CD4-positive, alpha-beta T cell treated with Interleukin-6 at 100 ng/mL for 8 hours (primary cell): Measurements from ENCODE around the gene DLGAP5.

Experiments
- DNase-seq: peaks from one replicate; pipeline ENCODE4 v3.0.0-alpha.2; 2020; ENCODE audit warnings: mixed read lengths, low spot score

The DLGAP5 gene, protein sequence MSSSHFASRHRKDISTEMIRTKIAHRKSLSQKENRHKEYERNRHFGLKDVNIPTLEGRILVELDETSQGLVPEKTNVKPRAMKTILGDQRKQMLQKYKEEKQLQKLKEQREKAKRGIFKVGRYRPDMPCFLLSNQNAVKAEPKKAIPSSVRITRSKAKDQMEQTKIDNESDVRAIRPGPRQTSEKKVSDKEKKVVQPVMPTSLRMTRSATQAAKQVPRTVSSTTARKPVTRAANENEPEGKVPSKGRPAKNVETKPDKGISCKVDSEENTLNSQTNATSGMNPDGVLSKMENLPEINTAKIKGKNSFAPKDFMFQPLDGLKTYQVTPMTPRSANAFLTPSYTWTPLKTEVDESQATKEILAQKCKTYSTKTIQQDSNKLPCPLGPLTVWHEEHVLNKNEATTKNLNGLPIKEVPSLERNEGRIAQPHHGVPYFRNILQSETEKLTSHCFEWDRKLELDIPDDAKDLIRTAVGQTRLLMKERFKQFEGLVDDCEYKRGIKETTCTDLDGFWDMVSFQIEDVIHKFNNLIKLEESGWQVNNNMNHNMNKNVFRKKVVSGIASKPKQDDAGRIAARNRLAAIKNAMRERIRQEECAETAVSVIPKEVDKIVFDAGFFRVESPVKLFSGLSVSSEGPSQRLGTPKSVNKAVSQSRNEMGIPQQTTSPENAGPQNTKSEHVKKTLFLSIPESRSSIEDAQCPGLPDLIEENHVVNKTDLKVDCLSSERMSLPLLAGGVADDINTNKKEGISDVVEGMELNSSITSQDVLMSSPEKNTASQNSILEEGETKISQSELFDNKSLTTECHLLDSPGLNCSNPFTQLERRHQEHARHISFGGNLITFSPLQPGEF

DNA sequence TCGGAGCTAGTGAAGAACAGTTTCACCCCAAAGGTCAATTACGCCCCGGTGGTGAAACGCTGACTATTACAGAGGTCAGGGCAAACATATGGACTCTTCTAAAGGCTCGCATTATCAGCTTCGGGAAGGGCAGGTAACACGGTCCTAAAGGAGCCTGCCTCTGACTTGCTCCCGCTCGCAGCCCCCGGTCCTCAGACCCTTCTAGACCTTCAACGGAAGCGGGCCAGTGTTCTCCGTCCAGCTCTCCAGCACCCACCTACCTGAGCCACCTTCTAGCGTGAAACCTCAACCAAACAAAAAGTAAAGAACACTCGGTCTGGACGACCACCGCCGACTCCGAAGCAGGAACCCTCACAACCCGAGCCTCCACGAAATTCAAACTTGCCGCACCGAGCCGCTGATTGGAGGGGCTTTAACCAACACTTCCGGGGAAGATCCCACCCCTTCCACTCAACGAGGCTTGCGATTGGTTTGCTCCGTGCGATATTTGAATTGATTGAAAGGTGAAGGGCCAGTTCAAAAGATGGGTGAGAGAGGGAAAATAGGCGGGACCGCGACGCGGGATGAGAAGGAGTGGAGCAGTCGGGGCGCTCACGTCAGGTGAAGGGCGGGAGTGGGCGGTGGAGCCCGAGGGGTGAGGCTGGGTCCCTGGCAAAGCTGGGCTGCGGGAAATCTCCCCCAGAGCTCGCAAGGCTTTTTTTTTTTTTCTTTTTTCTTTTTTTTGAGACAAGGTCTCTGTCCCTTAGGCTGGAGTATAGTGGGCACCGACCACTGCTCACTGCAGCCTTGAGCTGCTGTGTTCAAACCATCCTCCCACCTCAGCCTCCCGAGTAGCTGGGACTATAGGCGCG lies at the start of gene DLGAP5:
TSS of gene DLGAP5 (minus strand) at position 383 of the 851 bp plus-strand sequence. CDS start 2,406 bp downstream, outside the sequence.
- DNase-seq, result peak; percentile 91

DNA sequence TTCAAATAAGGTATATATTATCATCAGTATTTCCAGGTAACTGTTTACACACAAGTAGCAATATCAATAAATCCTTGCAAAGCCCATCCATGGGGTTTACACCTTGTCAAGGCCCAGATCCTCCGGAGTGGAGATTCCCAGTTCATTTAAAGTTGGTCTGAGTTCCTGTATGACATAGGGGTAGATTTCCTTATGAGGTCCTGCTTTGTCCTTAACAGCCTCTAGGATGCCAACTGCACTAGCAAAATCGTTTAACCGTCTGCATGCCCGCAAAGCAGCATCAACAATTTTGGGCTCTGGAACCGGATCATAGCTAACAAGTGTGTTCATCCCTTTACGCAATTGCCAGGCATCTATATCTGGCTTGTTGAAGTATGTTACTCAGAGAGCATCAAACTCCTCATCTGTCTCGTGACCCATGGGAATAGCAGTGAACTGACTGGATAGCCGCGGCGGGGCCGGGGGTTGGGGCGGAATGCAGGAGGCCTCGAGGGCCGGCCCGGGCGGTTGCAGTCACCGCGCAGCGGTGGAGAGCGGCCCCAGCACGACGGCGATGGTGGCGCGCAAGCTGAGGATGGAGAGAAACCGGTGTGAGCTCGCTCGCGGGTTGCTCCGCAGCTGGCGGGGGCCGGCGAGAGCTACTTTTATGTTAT lies 49.3 kb upstream of the DLGAP5 start:
- DNase-seq, result no peak

DNA sequence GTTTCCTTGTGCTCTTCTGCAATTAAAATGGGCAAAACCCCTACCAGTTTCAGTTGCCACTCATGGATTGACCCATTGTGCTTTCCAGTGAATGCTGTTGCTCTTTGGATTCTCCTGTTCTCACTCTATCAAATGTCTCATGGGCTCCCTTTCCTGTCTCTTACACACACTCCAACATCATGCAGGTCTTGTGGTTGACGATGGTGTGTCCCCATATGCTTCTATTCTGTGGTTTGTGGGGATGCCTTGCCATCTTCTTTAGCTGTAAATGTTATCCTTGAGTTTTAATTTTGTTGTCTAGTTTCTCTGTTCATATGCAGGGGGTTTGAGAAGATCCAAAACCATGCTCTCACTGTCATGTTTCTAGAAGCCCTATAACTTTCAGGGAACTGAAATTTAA lies 47.9 kb upstream of the DLGAP5 start:
- no peak for DNase-seq

DNA sequence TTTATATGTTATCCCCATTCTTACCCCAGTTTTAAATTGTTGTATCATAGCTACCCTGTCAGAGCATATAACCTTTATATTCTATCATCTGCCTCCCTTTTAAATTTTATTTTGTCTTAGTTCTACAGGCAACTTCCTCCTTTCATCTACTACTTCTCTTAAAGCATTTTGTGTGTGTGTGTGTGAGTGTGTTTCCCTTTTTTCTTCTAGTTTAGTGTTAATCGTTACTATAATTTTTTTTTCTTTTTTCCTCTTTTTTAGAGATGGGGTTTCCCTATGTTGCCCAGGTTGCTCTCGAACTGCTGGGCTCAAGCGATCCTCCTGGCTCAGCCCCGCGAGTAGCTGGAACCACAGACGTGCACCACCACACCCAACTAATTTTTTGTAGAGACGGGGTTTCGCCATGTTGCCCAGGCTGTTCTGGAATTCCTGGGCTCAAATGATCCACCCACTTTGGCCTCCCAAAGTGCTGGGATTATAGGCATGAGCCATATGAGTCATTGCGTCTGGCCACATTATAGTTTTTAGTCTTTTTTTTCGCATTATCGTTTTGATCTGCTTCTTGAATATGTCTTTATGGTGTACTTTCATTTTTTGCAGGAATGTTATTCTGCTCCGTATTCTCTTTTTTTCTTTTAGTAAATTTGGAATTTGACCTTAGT lies 46.8 kb upstream of the DLGAP5 start:
- DNase-seq, result no peak

DNA sequence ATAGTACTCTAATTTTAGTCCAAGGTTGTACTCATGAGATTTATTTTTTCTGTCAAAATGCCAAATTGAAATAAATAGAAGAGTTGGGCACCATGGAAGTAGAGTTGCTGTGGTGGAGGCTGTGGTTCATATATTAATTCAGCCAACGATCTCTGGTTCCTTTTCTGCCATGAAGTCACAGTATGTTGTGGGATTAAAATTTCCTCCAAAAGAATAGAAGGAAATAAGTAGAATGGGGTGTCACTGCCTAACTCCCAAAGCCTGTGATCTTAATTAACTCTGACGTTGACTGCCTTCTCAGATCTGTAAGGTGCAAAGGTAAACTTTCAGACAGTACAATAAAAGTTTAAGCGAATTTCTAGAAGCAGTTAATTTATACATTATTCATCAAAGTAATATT lies 42.2 kb upstream of the DLGAP5 start:
- no peak for DNase-seq

DNA sequence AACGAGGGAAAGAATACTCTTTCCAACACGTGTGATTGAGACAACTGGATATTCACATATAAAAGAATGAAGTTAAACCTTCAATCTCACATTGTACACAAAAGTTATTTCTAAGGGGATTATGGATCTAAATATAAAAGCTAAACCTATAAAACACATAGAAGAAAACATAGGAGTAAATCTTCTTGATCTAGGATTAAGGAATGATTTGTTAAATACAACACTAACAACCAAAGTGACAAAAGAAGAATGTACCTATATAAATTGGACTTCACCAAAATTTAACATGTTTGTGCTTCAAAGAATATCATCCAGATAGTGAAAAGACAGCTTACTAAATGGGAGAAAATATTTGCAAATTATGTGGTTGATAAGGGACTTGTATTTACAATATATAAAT lies 36.9 kb upstream of the DLGAP5 start:
- DNase-seq, result no peak

DNA sequence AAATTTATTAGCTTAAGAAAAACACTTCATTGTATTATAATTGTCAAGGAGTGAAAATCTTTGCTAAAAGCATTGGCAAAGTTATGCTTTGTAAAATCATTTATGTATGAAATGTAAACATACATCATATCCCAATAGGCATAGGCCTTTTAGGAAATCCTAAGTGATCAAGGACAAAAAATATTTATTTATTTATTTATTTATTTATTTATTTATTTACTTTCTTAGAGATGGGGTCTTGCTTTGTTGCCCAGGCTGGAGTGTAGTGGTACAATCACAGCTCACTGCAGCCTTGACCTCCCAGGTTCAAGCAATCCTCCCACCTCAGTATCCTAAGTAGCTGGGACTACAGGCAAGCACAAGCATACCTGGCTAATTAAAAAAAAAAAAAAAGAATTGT lies 32.0 kb upstream of the DLGAP5 start:
- no peak for DNase-seq

DNA sequence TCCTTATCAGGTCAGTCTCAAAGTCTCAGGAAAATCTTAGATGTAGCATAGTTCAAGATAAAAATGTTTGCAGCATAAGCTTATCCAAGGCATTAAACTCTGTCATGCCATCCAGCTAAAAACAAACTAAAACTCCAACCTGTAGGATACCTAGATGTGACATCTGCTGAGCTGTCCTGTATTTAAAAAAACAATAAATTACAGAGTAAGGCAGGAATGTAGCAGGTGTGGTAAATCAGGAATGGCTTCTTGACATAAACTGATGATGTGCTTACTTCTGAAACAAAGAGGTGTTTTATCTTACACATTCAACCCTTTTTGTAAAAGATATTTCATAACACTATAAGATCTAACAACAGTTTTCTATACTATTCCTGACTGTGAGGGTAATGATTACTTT lies 30.6 kb upstream of the DLGAP5 start:
- DNase-seq, result no peak

DNA sequence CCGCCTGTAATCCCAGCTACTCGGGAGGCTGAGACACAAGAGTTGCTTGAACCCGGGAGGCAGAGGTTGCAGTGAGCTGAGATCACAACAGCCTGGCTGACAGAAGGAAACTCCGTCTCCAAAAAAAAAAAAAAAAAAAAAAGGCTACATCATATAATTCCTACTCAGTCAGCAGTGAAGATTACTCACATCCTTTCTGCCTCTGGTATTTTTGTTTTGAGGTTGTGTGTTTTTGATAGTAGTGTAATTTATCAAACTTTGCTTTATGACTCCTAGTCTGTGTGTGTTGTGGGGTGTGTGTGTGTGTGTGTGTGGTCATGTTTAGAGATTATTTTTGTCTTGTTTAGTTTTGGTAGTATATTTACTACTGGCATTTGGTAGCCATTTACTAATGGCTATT lies 29.8 kb upstream of the DLGAP5 start:
- DNase-seq, result no peak

DNA sequence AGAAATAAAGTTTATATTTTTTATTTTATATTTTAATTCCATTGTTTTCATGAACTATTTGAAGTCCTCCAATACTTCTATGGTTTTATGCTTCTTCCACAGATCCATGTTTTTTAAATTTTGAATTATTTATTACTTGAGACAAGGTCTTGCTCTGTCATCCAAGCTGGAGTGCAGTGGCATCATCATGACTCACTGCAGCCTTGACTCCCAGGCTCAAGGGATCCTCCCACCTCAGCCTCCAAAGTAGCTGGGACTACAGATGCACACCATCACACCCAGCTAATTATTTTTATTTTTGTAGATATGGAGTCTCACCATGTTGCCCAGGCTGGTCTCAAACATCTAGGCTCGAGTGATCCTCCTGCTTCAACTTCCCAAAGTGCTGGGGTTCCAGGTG lies 28.8 kb upstream of the DLGAP5 start:
- DNase-seq, result no peak

DNA sequence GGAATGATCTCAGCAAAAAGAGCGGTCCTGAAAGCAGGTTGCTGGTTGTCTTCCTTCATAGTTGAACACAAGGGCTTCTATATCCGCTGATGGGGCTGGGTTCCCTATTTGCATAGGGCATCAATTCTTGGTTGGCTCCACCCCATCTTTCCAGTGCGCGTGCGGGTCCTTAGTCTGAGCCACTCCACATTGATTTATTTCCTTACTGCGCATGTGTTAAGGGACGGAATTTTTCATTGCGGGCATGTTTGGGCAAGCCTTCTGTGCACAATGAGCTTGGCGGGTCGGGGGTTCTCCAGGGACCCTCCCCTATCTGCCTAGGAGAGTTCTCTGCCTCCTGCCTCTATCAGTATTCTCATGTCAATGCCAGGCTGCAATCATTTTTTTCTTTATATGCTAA lies 21.2 kb upstream of the DLGAP5 start:
- no peak for DNase-seq

DNA sequence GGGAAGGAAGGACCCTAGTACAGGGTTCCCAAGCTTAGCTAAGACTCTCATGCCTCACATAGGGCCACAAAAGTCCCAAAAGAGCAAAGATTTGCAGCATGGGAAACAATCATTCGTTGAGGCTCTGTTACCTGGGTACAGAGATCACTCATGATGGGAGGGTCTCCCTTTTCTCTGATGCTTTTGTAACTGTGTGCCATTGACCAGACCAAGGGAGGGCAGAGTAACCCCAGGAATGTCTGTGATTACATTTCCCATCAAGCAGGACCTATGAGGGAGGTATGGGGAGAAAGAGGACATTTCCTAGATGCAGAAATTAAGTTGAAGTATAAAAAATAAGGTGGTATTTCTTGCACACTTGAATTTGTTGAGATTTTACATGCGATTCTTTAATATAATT lies 16.4 kb upstream of the DLGAP5 start:
- DNase-seq, result no peak

DNA sequence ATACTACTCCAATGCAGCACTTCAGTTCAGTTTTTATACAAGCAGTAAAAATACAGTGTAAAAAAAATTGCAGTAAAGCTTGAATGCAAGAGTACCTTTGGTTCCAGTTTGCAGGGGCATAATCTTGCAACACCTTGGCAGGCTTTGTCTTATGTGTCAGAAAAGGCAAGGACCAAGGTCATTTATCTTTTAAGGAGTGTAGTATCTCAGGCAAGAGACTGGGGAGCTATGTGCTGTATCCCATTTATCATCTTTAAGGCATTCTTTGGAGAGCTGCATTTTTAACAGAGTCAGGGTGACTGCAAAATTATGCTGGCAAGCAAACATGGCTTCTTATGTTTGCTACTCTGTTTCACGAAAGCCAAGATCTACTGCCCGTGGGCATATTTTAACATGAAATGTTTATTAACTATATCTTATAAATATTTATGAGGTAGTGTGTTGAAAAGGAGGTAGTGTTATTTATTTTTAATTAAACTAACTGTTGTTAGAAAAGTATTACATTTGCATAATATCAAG lies 14.8 kb upstream of the DLGAP5 start:
- no peak for DNase-seq

DNA sequence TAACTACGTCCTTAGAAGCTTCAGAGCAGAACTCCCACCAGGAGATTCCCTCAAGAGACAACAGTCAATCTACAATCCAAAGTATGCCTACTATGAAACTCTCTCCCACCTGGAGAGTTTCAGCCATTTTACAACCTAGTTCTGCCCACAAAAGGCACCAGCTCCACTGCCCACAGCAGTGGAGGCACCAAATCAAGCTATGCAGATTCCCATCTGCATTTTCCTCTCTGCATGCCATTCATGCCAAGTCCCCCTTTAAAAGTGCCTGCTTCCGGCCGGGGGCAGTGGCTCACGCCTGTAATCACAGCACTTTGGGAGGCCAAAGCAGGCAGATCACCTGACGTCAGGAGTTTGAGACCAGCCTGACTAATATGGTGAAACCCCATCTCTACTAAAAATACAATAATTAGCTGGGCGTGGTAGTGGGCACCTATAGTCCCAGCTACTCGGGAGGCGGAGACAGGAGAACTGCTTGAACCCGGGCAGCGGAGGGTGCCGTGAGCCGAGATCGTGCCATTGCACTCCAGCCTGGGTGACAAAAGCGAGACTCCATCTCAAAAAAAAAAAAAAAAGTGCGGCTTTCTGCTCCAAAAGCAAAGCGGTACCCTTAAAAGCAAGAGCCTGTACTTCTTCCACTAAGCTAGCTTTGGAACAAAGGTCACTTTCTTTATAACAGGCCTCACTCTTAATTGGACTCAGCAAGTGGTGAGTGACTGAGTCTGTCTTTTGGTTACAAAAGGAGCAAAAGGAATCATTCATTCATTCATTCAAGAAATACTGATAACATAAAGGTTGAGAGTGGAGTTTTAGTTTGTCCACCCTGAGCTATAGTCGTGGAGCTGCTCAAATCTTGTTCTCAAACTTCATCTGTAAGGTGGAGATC lies 10.1 kb upstream of the DLGAP5 start:
- DNase-seq, result no peak

DNA sequence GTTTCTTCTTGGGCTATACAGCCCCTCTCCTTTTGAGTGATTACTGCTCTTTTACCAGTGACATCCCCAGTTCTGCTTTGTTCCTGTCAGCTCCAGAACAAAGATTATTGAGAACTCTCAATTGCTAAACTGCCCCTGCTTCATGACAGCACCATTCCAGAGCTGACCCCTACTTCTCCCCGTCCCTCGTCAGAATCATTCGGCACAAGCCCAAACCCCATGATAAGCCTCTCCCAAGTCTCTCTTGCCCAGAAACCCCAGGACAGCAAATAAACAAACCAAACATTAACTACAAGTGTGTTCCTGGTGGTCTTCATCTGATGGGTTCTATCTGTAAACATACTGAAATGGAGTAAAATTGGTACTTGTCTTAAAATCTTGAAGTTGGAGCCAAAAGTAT lies 9.3 kb upstream of the DLGAP5 start:
- no peak for DNase-seq

DNA sequence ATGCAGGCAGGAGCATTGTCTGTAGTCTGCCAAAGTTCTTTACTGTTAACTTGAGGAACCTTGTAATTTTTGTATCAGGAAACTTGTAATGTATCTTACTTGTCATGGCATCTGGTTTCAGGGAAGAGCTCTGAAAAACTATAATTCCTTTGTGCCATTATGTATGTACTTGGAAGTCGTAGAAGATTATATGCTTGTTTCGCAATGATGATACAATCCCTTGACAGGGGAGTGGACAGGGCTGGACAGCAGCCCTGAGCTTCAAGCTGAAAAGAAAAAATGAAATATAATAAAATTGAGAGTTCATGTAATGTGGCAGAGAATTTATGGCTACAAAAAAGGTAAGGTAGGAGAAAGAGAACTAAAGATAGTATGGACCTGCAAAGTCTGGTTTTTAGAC lies 7.4 kb upstream of the DLGAP5 start:
- DNase-seq, result no peak

DNA sequence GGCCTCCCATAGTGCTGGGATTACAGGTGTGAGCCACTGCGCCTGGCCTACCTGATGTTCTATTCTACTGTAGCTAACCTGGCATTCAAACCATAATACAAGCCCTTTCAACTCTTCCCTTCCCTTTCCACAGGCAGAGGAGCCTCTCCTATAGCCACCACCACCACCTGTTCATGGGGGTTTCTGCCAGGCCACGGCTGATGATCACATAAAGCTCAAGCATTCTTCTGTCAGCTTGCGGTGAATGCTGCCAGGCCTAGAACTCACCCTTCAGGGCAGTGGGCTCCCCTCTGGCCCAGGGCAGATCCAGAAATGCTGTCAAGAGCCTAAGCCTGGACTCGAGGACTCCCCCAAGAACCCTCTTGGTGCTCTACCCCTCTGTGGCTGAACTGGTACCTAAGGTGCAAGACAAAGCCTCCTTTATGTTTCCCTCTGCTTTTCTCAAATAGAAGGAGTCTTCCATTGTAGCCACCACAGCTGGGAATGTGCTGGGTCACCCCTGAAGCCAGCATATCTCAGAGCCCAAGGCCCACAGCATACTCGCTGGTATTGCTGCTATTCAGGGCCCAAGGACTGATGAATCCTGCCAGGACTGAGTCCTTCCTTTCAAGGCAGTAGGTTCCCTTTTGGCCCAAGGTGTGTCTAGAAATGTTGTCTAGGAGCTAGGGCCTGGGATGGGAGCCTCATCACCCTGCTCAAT lies 3.4 kb upstream of the DLGAP5 start:
- no peak for DNase-seq

DNA sequence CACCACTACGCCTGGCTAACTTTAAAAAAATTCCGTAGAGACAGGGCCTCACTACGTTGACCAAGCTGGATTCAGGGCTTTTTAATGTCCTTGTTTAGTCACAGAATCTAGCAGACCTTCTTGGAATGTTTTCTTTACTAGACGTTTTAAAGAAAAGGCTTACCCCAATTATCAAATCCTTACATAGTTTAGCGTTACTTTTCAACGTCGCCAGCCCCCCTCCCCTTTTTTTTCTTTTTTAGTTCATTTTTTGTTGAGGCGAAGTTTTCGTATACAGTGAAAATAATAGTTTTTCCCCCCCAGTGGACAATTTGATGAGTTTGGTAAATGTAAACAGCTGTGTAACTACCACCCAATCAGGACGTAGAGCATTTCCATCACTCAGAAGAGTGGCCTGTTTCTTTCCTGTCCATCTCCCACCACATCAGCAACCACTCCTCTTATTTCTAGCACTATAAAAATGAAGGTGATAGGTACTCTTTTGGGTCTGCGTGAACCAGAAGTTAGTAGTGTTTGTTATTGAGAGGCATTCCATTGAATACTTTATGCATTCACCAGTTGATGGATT lies 753 bp upstream of the DLGAP5 start:
- no peak for DNase-seq

DNA sequence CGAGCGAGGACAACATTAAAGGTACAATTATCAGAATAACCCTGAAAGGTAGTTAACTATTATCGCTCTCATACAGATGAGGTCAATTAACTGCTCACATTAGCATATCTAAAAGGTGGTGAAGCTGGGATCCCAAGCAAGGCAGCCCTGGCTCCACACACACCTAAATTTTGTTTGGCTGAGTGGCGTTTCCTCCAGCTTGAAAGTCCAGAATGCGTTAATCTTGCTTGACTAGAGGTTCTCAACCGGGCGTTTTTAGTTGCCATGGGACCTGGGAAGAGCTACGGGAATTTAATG lies 531 bp downstream of the DLGAP5 start:
- no peak for DNase-seq
